GM12873 (cell line): Measurements from ENCODE around the gene PCDH9.

ENCODE experiments used
- CTCF ChIP-seq: IDR thresholded peaks from 2 replicates; pipeline ENCODE4 v1.5.1; 2012; ENCODE audit warnings: low read depth, mild to moderate bottlenecking, moderate library complexity, low read length, control low read depth; ENCODE audit not compliant: insufficient read depth; ENCODE audit errors: missing control alignments

PCDH9 gene

DNA sequence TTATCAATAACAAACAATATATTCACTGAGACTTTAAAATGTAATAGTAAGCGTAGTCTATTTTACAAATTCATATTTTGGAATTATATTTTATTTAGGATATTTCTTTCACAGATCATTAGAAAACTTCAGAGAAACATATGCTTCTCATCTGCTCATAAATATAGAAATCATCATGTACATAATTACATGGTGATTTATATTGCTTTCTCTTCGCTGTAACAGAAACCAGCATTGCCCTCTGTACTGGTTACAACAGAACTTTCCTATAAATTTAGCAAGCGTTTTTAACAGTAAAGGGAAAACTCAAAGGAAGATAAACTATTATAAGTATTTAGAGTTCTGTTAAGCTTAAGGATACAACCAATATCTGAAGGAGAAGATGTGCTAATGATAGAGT is 672.8 kb downstream of the PCDH9 start:
- no peak for TF ChIP-seq CTCF

GRCh38 chr13:66556306-66556705 is 673.8 kb downstream of the PCDH9 start:
- TF ChIP-seq CTCF, result no peak

DNA sequence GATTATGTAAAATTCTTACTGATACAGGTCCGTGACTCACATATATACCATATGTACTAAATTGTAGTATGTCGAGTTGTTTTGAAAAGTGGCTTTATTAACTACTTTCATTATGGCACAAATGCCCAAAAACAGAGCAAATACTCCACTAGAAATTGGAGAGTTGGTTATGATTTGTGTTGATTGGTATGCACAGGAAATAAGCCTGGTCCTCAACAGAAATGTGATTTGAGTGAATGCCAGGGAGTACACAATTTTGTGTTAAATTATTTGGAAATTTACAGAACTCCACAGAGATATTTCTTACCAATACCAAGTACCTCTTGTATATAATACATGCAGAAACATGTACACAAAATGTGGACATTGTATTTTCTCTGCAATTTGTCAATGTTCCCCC is 676.7 kb downstream of the PCDH9 start:
- no peak for TF ChIP-seq CTCF

DNA sequence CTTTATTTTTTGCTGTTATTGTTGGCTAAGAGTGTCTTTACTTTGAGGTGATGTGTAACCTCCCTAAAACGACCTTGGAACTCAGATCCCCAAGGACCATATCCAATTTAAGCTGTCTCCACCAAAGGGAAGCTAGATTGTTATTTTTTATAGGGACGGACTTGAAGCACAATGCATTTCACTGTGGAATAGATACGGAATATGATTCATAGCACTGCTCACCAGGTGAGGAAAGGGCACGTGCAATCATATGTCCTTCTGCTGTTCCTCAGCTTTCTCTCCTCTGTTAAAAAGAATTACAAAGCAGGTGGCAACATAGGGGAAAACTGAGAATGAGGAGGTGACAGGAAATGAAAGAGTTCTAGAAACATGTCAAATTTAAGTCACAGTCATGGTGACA is 679.0 kb downstream of the PCDH9 start:
- TF ChIP-seq CTCF, result no peak

DNA sequence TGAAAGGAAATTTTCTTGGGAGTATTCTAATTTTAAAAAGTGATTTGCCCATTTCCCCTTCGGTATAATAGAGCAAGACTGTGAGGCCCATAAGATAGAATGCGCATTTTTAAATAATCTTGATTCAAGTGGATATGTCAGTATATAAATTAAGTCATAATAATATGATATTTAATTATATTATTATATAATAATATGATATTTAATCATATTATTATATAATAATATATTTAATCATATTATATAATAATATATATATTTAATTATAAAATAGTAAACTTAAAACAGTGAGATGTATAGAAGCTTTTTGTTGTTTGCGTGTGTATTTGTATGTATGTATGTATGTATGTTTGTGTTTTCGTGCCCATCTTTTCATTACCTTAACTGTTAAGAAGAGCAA is 682.5 kb downstream of the PCDH9 start:
- TF ChIP-seq CTCF, result no peak

DNA sequence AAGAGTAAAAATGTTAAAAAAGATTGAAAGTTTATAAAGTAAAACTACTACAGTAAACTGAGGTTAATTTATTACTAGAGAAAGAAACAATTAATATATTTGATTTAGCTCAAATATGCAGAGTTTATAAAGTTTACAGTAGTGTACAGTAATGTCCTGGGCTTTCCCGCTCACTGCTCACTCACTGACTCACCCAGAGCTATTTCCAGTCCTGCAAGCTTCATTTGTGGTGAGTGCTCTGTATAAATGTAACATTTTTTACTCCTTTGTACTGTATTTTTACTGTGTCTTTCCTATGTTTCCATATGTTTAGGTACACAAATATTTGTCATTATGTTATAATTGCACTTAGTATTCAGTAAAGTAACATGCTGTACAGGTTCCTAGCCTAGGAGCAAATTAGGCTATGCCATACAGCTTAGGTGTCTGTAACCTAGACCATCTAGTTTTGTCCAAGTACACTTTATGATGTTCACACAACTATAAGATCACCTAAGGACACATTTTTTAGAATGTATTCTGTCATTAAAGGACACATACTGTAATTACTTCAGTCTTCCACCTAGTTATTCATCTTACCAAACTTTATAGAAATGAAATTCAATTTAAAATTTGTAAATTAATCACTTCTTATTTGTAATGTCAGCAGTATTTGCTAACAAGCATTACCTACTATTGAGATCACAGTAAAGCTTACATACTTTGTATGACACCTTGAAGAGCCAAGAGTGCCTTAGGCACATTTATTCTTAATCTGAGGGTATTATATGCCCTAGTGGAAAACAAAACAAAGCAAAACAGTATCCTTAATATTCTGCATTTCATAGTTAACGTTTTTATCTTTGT is 683.4 kb downstream of the PCDH9 start:
- no peak for TF ChIP-seq CTCF

DNA sequence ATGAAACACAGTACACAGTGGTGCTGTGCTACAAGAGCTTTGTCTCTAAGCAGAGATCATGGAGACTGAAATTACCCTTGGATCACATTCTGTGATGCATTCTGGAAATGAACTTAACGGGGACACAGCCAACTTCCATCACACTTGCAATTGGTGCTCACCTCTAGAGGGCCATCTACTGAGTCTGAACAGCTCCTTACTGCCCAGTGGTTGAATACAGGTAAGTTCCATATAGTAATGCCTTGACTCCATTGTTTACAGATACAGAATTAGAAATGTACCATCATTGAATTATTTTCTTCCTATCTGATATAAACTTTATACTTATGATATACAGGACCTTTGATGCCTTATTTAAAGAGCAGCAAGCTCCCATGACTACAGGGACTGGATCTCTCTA is 686.4 kb downstream of the PCDH9 start:
- peak; percentile 12 for TF ChIP-seq CTCF
